Measurements from ENCODE around the gene MACROD2.
"Not testable (repeated sequence)": the region's sequence is repeated elsewhere in the genome, so short reads cannot be mapped to it uniquely, and the experiment has no call there.

Gene MACROD2

DNA sequence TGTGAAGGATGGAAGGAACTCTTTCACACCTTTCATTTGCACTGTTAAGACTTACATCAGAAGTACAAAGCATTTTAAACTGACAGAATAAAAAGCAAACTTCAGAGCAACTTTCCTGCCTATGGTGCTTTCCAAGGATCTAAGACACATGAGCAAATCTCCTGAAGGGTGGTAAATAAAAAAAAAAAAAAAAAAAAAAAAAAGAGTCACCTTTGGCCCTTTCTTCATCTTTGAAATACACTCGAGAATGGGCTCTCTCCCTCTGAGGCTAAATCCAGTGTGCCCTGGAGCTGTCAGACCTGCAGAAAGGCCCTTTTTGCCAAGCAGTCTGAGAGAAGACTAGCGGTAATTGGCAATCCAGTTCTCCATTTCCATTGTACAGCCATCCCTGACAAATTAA, 1455.9 kb downstream of the MACROD2 start:
- ATAC-seq (no peak), DNase-seq (no peak)

DNA sequence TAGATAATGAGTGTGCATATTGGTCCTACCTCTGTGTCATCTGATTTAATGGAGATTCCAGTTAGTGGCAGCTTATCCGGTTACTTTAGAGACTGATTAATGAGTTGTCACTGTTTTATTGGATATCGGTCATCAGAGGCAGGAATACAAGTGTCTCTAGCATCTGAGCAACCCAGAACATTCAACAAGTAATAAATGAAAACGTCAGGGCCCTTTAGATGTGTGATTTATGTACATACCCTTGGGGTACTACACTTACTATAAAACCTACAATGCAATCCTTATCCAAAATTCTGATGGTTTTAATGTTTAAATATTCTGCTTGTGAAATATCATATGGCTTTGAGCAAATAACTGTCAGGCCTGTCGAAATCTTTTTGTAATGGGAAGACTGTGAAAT, 1460.0 kb downstream of the MACROD2 start:
- ATAC-seq (no peak), DNase-seq (no peak)

DNA sequence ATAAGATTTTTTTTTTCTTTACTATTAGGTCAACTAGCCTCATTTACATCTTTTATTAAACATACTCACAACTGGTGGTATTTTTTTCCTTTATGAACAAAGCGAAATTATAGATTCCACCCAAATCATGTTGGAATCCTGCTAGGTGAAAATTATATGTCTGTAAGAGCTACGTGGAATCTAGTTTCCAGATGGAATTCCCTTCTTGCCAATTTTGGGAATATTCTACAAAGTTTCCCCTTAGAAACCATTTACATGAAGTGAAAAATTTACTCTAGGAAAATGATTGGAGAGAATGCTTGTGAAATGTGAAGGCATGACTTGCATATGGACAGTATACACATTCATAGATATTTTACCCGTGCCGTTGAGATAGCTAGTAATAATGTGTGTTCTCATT, 1466.6 kb downstream of the MACROD2 start:
- no peak for DNase-seq
- no peak for ATAC-seq

DNA sequence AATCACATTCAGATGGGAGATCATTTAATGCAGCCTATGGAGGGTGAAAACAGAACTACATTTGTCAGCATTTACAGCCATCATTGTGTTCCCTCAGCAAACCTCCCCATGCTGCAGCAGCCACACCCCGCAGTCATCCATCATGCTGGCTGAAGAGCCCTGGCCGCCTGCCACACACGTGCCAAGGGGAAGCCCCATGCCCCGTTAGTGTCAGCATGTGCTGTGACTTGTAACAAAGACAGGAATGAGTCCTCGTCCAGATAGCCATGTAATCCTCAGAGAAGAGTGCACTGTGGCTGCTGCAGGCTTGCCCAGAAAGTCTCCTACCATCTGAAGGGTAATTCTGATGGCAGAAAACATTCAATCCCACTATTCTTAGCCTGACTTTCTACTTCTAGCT, 1480.2 kb downstream of the MACROD2 start:
- no peak for ATAC-seq
- DNase-seq, result no peak

DNA sequence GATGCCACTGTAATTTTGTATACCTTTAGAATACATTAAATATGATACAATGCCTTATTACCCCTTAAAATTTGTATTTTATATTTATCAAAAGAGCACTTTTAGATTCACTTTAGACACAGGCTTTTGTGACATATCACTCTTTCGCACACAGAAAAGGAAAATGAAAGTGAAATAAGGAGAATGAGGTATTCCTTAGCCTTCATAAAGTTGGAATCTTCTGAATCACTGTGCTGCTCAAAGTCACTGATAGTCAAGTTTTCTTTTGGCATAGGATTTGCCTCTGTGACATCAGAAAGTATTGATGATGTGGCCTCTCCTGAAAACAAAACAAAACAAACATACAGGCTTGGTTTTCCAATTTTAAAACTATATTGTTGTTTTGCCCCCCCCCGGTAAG, 1480.9 kb downstream of the MACROD2 start:
- ATAC-seq (no peak), DNase-seq (no peak)

DNA sequence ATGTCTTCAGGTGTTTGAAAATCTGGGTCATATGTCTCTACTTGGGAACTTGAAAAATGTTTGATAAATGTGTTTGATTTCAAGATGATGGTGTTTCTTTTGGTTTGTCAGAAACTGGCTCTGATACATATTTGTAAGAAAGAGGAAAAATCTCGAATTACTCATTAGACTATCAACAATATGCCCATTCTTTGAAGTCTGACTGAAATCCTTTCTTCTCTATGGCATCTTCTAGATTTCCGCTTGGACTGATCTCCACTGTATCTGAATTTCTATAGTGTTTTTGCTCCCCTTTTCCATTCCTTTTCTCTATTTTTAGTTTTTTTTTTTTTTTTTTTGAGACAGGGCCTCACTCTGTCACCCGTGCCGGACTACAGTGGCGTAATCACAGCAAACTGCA, 1481.5 kb downstream of the MACROD2 start:
- no peak for ATAC-seq
- DNase-seq, result no peak

DNA sequence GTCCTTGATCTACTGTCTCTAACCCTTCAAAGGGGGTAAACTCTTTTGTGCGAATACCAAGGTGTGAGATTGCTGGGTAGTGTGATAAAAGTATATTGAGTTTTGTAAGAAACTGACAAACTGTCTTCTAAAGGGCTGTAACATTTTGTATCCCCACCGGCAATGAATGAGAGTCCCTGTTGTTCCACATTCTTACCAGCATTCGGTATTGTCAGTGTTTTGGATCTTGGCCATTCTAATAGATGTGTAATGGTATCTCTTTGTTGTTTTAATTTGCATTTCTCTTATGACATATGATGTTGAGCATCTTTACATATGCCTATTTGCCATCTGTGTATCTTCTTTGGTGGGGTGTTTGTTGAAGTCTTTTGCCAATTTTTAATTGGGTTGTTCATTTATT, 1487.2 kb downstream of the MACROD2 start:
- DNase-seq (no peak), ATAC-seq (no peak)

DNA sequence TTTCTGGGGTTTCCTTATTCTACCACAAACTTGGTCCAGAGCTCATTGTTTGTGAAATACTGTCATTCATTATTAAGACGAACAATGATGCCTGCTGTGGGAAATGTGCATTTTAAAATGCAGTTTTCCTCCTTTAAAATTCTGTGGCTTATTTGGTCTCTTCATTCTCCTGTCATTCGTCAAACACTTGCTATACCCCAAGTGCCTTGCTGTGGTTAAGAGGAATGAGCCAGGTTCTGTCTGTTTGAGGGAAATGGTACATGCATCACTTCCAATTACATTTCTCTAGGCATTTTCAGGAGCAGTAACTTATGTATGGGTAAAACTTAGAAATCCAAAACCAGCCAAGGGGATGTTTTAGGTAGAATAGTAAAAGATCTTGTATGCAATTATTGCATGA, 1490.2 kb downstream of the MACROD2 start:
- DNase-seq (no peak), ATAC-seq (no peak)

DNA sequence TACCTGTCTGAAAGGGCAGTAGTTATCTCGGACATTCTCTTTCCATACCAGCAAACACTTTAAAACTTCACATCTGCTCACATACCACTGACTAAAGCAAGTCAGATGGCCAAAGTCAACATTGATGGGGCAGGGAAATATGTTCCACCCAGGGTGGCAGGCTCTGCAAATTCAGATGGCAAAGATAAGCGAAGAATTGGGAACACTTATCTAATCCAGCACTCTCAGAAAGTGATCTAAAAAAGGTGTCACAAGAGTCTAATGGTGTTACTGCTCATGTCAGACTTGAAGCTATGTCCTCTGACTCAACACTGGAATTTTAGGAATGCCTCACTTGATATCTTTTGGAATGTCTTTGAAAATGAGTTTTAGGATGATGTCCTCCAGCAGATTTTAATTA, 1491.7 kb downstream of the MACROD2 start:
- no peak for ATAC-seq
- no peak for DNase-seq

DNA sequence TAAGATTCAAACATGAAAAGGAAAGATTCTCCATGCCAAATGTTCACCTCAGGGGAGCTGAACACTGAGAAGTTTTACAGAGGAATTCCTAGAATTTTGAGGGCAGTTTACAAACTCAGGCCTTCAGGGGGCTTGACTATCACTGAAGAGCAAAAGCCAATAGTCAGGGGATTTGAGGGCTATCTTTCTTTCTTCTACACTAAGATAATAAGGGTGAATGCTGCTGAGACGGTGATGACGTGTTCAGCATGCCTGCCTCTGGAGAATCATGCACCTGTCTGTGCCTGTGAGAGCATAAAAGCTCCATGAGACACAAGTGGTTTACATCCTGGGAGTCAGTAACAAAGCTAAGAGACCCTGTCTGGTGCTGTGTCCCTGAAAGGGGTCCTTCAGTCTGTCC, 1492.4 kb downstream of the MACROD2 start:
- DNase-seq, result no peak
- ATAC-seq, result no peak

DNA sequence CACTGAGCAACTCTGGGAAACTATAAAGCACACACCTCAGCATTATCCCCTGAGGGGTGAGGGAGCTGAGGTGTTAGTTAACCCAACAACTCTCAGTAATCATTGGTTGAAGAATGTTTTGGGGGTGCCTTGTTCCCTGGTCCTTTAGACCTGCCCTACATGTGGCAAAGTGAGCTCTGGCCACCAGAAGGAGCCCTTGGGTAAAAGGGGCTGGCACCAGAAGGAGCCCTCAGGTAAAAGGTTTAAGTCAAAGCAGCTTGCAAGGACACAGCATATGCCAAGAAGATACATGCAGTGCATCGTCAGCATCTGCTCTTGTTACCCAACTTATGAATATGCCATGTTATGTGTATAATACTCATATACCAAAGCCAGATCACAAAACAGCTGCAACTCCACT, 1496.3 kb downstream of the MACROD2 start:
- ATAC-seq, result no peak
- no peak for DNase-seq

DNA sequence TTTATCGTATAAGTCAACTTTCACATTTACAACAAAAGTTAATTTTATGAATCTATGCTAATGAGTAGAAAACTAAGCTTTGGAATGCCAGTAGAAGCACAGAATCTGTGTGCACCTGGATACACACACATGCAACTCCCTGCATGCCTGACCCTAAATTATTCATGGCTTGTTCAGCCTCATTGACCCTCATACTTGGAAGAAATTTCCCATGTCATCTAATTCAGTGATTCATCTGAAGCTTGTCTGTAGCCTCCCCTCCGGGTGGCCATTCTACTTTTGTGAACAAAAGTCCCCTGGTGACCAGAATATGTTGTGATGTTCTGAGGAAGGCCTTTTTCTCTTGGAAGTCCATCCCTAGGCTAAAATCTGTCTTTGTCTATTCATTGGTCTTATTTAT, 1499.5 kb downstream of the MACROD2 start:
- ATAC-seq (no peak), DNase-seq (no peak)

DNA sequence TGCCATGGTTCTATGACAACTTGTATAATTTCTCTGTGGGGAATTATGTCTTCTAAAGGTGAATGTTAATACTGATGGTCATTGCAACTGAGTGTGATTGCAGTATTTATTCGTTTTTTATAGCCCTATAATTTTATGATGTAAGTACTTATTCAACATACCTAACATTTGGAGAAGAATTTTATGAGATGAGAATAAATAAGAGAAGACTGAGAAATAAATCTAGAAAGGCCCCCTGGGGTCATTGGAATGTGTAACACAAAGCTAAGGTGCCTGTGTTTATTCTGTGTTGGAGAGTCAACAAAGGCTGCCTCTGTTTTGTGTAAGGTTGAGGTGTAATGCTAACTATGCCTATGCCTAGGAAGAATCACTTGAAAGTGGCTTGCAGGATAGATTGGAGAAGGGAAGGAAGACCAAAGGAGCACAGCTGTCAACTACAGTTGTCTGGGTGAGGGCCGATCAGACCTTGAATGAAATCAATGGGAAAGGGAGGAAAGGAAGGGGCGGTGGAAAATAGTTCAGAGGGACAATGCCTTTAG, 1501.3 kb downstream of the MACROD2 start:
- ATAC-seq (no peak), DNase-seq (no peak)

DNA sequence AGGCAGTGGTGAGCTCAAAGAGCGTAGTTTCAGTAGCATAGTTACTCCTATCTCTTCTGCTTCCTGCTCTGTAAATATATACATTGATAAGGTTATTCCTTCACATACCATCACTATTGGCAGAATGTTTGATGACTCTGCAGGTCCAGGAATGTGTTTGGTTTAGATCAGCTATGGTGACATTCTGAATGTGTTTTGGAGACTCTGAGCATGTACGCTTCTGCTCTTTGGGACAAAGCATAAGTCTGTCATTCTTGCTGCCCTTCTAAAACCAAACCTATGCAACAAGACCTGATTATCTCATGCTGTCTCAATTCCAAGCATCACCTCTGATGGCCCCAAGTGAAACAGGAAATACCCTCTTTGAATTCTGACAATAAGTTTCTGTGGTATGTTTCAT, 1503.6 kb downstream of the MACROD2 start:
- no peak for DNase-seq
- no peak for ATAC-seq

DNA sequence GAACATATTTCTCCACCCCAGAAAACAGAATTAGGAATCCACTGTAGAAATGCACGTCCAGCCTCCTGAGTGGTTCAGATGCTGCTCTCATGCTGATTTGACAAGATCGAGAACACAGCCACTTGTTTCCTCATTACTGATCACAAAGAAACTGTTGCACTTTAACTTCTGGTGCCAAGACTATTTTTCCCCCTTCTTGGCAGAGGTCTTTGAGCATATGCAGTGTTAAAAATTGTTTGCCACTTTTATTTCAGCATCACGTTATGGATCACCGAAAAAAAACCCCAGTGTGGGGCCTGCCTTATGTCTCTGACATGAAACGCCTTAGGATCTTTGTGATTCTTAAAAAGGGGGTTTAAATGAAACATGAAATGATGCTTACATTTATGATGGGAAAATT, 1511.0 kb downstream of the MACROD2 start:
- no peak for DNase-seq

DNA sequence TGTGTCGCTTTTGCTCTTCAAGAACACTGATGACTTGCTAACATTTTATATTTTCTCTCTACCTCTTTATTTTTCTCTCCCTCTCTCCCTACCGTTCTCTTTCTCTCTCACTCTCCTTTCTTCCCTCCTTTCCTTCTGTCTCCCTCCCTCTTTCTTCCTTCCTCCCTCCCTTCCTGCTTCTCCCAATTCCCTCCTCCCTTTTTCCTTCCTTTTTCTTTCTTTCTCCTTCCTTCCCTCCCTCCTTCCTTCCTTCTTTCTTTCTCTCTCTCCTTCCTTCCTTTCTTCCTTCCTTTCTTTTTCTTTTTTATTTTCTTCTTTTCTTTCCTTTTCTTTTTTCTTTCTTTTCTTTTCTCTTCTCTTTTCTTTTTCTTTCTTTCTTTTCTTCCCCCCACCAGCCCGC, 1511.8 kb downstream of the MACROD2 start:
- DNase-seq, result no peak
- no peak for ATAC-seq

More for the DNA sequence above, 1511.0 kb downstream of the MACROD2 start:
- no peak for ATAC-seq

DNA sequence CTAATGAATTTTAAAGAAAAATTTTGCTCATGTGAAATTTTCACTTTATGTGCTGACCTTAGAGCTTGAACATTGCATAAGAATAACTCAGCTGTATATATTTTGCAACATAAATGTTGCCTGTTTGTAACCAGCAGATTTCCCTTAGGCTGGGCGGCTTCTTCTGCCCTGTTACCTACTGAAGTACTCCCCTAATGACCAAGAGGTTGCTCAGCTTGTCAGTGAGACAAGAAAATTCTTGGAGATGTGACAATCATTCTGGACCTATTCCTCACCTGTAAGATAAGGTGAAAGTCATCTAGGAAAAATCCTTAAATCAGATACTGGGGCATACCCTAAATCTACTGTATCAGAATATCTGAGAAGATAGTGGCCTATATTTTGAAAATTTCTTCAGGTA, 1516.2 kb downstream of the MACROD2 start:
- ATAC-seq (no peak), DNase-seq (no peak)

DNA sequence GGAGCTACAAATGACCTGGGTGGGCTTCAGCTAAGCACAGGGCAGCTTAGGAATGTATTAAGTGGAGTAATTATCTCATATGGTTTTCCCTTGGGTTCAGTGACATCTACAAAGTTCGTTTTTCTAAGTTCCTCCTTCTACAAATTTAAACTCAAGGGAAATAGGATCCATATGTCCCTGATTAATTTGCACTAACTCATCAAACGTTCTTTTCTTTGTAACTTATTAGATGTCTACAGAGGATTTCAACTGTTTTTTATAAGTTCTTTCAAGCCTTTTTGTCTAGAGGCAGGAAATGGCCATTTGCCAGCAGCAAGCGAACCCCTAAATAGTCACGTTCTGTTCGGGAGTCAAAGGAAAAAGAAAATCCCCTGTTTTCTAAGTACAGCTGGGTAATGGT, 1517.6 kb downstream of the MACROD2 start:
- ATAC-seq, result no peak
- no peak for DNase-seq

DNA sequence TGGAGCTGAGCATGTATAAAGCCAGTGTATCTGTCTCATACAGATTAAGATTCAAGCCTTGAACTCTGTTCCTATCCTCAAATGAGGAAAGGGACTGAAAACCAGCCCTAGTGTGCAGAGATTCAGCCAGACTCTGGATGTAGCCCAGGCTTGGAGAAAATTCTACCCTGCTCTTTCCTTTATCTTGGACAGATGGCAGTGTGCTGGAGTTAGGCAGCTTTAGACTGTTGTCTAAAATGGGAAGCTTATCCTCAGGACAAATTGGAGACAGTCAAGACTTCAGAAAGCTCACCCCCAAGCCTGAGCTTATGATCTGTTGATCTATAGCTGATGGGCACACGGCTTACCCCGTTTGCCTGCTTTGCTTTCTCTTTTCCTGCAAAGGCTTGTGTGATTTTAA, 1520.4 kb downstream of the MACROD2 start:
- DNase-seq (no peak), ATAC-seq (no peak)

DNA sequence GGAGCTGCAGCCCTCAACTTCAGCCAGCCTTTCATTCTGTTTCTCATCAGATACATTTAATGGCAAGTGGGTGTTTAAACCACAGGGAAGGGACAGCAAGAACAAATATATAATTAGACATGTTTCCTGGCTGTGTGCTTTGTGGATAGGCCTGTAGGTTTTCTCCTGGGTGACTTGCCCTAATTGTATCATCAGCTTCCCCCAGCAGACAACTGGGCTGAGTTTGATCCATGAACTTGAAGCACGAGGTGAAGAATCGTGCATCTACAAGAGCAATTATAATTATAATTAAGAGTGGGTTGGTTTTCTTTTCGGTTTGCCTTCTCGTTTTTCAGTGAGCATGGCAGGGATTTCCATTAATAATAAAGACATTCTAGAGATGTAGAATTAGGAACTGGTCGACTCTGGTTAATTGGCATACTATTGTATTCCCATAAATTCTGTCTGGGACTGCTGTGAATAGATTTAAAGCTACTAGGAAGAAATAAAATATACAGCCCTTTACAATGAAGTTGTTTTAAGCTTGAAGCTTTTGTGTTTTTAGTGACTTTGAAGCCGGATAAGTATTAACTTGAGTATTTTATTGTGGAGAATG, 1525.7 kb downstream of the MACROD2 start:
- no peak for ATAC-seq
- DNase-seq, result no peak

DNA sequence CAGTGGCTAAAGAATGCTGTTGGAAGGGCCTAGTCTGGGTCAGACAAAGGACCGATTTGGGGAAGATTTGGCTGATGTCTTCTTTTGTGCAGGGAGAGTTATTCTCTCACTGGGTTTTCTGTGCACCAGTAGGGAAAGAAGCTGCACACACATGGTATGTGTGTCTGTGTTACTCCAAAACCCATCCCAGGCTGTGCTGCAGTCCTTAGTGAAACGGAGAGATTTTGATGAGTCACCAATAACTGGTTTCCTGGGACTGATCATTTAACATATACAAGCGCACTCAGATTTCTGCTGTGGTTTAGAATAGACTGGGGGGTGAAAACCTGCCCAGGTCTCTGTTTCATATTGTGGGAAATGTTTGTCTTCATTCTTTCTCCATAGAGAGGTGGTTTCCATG, 1528.1 kb downstream of the MACROD2 start:
- ATAC-seq (no peak), DNase-seq (no peak)

DNA sequence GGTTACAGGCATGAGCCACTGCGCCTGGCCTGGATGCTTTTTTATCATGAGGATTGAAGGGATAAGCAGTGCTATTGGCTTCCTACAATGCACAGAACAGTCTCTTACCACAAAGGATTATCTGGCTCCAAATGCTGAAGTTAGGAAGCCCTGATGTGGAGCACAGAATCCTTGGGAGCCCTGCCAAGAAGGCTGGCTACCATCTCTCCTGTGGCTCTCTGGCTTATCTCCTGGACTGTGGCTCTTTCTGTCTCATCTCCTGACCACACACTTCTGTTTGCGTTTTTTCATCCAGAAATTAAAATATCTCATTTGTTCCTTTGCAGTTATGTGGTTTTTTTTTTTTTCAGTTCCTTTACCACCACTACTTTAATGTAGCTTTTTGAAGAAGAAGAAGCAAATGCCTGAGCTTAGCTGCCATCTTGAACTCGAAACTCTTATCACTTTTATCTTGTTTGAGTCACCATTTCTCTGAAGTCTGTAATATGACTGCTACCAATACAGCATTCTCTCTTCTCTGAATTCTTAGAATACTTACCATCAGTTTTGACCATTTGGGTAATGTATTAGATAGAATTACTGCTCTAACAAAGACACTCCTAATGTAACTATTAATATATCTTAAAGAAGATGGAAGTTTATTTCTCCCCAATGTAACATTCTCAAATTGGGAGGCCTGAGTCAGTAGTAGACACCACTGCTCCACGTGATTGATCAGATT, 1533.2 kb downstream of the MACROD2 start:
- DNase-seq, result no peak
- ATAC-seq, result no peak

DNA sequence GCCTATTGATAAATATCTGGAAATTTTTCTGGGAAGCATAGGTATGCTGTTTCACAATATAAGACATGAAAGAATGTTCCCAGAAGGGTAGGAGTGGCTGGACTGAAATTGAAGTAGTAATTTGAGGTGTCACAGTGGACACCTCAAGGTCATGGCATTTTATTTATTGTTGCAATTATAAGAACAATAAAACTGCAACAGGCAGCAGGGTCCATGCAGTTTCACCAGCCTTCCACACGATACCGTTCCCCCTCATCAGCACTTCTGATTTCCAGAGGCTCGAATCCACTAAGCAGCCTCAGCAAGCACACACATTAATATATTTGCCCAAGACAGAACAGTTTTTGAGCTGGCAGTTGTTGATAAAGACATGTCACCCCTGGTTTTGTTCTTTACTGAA, 1540.5 kb downstream of the MACROD2 start:
- DNase-seq (no peak), ATAC-seq (no peak)

DNA sequence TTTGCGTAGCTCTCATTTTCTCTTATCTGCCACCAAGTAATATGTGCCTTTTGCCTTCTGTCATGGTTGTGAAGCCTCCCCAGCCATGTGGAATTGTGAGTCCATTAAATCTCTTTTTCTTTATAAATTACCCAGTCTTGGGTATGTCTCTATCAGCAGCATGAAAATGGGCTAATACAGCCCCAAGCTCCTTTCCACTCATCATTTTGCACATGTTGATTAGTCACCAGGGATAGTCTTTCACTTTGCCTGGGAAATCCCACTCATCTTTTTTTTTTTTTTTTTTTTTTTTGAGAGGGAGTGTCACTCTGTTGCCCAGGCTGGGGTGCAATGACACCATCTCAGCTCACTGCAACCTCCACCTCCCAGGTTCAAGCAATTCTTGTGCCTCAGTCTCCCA, 1541.9 kb downstream of the MACROD2 start:
- ATAC-seq, DNase-seq: not testable (repeated sequence)

All from stimulated activated naive CD8-positive, alpha-beta T cell treated with anti-CD3 and anti-CD28 coated beads, Interleukin-15, Interleukin-2, amounts not matched to agents 100 U/mL and 50 U/mL, for 24 hours (primary cell).